Pons (tissue), 1 donor: ENCODE results near the gene BPIFA2.
"Not testable (repeated sequence)": the region's sequence is repeated elsewhere in the genome, so short reads cannot be mapped to it uniquely, and the experiment has no call there.

ENCODE experiments used
- DNase-seq: peaks from one replicate; pipeline ENCODE4 v3.0.0-alpha.2; 2016; ENCODE audit warnings: low spot score

Gene BPIFA2

DNA sequence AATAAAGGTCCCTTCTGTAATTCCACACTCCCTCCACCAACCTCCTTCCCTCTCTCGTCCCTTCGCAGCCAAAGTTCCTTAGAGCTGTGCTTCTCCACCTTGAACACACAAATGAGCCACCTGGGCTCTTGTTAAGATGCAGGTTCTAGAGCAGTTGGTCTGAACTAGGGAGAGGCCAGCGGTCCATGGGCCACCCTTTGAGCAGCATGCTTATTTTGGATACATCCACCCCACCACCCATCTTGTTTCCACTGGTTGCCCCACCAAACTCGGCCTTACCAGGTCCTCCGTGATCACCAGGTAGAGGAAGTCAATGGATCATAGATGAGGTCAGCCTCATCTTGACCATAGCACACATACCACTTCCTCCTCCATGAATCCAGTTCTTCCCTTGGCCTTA is 7.3 kb upstream of the BPIFA2 start:
- DNase-seq, result no peak

DNA sequence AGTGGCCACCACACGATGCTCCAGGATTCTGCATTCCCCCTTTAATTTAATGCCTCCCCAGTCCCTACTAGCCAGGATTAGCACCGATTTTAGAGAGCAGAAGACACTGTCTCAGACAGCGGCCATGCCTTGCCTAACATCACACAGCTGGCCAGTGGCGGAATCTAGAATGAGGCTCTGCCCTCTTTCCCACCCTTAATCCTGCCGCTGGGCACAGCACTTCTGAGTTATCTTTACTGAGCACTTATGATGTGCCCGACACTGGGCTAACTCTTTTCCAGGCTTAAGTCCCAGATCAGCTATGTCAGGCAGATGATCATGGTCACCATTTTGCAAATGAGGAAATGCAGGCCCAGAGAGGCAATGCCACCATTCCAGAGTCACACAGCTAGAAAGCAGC is 5.6 kb upstream of the BPIFA2 start:
- no peak for DNase-seq

DNA sequence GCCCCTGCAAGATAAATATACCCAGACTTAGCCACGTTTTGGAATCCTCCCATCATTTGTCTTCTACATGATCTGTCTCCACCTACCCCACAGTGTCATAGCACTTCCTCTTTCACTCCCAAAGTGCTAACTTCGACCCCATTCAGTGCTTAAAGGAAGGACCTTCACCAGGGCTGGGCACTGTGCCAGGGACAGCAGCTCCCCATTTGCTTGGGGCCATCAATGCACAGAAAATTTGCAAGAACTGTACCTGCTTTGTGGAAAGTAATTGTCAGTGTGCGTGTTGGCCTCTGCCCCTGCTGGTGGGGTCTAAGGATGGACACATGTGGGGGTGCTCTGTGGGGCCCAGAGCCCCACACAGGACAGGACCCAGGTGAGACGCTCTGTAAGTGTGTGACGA is 5.2 kb upstream of the BPIFA2 start:
- no peak for DNase-seq

DNA sequence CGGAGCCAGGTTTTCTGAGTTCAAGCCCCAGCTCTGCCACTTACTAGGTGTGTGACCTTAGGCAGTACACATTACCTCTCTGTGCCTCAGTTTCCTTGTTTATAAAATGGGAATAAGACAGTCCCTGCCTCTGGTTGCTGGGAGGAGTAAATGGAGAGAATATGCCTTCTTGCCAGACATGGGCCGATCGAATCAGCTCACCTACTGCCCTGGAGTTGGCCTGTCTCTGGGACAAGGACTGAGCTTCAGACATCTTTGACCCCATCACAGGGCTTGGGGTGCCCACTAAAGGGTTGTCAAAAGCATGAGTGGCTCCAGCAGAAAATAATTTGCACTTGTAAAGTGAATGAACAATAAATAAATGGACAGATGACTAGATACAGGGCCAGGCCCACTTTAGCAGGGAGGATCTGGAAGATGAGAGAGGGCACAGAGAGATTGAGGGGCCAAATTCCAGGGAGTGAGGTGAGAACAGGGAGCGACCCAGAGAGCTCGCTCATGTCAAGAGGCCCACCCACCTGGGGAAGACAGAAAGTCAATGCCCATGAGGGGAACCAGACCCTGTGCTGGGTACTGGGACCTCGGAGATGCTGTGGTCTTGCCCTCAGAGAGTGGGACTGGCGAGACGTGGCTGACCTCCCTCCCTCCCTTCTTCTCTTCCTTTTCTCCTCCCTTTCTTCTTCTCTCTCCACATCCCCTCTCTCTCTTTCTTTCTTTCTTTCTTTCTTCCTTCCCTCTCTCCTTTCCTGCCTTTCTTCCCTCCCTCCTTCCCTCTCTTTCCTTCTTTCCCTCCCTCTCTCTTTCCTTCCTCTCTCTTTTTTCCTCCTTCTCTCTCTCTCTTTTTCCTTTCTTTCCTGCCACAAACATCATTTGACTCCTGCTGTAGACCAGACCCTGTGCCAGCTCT is 3.9 kb upstream of the BPIFA2 start:
- no peak for DNase-seq

DNA sequence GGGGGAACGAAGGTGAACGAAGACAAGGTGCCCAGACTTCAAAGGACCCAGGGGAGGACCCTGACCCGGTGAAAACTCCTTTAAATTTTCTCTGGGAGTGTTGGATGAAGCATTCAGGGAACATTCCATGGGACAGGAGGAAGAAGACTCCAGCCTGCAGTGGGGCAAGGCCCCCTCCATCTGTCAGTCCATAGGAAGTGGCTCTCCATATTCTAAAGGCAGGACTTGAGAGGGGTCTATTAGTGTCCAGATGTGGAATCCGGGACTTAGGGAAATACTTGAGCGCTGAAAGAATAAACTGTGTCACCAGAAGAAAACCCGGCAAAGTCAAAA is 3.2 kb upstream of the BPIFA2 start:
- DNase-seq, result no peak

DNA sequence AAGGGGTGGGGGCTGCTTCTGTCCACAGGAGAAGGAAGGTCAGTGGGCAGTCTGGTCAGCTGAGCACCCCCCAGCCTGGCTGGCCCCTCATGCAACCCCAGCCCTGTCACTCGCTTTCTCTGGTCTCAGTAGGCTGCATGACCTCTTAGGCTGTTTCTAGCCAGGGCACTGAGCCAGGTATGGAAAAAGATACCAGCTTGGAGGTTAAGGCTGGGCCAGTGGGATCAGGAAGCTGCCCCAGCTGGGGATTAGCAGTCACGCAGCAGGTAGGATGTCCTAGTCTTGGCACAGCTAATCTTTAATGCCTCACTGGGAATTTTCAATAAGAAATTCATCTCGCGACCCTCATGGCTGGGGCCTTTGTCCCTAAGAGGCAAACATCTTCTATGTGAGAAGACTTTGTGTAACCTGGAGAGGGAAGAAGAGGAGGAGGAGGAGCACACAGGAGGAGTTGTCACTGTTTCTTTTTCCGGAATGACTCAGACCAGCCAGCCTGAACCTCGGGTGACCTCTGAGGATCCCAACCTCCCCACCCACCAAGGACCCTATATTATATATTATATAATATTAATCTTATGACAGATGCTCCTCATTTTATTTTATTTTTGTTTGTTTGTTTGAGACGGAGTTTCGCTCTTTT is 2.4 kb upstream of the BPIFA2 start:
- no peak for DNase-seq

DNA sequence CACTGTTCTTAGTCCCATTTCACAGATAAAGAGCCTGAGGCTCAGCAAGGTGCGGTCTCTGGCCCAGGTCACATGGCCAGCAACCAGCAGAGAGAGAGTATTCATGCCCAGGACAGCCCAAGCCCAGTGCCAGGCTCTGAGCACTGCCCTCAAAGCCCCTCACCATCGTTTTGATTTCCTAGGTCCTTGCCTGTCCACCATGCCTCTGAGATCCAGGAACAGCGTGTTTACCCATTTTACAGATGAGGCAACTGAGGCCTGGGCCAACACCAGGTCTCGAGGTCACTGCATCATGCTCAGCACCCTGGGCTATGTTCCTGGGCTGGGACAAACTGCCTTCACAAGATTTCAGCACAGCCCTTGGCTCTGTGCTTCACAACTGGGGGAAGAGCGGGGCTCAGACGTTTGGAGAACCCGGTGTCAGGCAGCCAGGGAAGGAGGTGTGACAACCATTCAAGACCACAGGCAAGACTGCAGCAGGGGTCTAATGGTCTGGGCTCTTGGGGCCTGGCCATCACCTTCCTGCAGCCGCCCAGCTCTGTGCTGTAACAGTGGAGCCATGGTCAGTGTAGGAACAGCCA is 1.3 kb upstream of the BPIFA2 start:
- DNase-seq, result no peak

- no peak for DNase-seq
These were observed 1.3 kb downstream of the BPIFA2 start for GRCh38 chr20:33169176-33169794.

- no peak for DNase-seq
These were observed 4.8 kb downstream of the BPIFA2 start for GRCh38 chr20:33172781-33173180.

GRCh38 chr20:33175123-33175522 is 7.2 kb downstream of the BPIFA2 start:
- DNase-seq, result no peak

- no peak for DNase-seq
These were observed 8.1 kb downstream of the BPIFA2 start for GRCh38 chr20:33176101-33176500.

DNA sequence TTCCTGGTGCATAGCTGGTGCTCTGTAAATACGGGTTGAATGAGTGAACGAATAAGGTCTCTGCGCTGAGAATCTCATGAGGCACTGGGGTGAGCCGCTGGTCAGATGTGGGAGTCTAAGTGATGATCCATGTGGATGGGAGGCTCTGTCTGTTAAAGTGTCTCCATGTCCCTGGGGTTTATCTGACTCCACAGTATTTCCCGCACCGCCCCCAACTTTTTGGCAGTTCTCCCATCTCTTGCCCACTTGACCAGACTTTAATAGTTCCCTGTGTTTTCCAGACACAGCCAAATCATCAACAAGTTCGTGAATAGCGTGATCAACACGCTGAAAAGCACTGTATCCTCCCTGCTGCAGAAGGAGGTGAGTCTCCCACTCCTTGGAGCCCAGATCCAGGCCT is 9.9 kb downstream of the BPIFA2 start:
- DNase-seq, result no peak

DNA sequence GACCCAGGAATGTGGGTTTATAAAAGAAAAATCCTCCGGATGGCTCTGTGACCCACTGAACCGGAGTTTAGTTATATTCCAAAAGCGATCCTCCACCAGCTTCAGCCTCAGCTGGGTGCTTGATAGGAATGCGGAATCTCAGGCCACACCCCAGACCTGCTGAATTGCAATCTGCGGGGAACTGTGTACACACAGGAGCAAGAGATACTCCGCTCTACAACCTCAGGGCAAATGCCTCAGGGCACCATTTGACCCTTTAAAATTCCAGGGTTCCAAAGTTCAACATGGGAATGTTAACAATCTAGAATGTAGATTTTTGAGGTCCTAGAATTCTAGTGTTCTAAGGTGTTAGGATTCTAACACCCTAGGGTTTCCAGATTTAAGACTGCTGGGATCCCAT is 10.8 kb downstream of the BPIFA2 start:
- no peak for DNase-seq

DNA sequence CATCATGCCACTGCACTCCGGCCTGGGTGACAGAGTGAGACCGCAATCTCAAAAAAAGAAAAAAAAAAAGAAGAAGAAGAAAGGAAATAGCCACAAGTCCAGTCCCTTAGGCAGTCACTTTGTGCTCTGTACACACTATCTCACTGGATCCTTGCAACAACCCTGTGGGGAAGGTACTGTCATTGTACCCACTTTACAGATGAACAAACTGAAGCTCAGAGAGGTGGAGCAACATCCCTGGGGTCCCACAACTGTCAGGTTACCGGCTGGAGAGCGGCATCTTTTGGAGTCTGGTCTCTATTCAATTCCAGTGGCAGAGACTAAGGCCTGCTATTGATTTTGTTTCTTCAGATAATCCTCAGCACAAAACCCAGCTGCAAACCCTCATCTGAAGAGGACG is 12.2 kb downstream of the BPIFA2 start:
- DNase-seq, result no peak

GRCh38 chr20:33181482-33182093 is 13.6 kb downstream of the BPIFA2 start:
- DNase-seq, result no peak

DNA sequence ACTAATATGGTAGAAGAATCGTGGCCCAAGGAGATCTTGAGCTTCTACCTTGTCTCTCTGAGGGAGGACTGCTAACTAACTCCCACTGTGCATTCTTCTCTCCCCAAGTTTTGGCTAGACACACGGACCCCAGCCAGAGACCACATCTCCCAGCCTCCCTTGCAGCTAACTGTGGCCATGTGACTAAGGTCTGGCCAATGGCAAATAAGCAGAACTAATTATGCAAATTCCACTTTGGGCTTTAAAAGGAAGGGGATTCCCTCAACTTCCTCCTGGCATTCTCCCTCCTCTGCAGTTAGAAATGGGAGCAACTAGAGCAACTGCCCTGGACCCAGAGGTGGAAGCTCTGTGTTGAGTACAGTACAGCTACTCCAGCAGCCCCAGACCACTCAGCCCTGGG is 15.4 kb downstream of the BPIFA2 start:
- no peak for DNase-seq

GRCh38 chr20:33185031-33185590 is 17.2 kb downstream of the BPIFA2 start:
- not testable (repeated sequence) for DNase-seq

GRCh38 chr20:33187491-33187890 is 19.5 kb downstream of the BPIFA2 start:
- no peak for DNase-seq

- DNase-seq, result no peak
These were observed 20.5 kb downstream of the BPIFA2 start for GRCh38 chr20:33188421-33188820.

DNA sequence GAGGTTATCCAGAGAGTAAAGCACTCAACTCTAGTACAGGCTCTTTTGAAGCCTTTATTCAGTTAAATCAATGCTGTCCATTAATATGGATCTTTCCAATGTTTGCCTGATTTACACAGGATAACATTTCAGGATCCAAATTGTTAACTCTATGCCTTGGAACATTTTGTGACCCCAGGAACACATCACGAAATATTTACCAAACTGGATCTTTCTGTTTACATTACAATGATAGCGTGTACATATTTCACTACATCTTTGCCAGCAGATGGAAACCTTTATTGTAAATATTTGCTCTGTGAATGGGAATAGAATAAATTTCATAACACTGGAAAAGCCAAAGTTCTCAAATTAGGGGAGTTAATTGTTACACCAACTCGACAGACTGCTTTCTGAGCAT is 23.5 kb downstream of the BPIFA2 start:
- DNase-seq, result no peak

DNA sequence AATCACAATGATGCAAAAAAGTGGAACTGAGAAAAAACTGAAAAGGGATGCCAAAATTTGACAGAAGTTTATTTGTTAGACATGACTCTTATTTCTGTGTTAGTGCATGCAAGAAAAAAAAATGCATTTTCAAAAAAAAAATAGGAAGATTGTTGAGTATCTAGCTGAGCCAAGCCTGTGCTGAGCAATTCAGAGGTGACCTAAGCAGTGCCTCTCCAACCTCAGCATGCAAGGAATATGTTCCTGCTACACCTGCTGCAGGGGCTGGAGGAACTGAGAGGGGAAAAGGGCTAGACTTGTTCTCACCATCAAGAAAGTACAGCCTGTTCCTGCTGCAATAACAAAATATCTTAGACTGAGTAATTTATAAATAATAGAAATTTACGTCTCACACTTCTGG is 24.0 kb downstream of the BPIFA2 start:
- peak; percentile 7 for DNase-seq

GRCh38 chr20:33192912-33193501 is 25.0 kb downstream of the BPIFA2 start:
- no peak for DNase-seq
